Neural cell (in vitro differentiated cells): ENCODE results near the gene LDB2. TPM values are rescaled to one million over a fixed set of nuclear protein-coding genes. Genes with fewer than 3 reads are reported as not detected.

Experiments
- H2AFZ ChIP-seq: fragments of 200-600, 300-800 bp; sonication (generic), shearing (Covaris generic); 2 replicates; pipeline ENCODE4 v1.6.0; 2014; ENCODE audit warnings: low read depth, mild to moderate bottlenecking, antibody characterized with exemption, low read length, moderate library complexity
- H3F3A ChIP-seq: fragments of 200-600 bp; shearing (Covaris generic); 2 replicates; pipeline ENCODE4 v1.6.1; 2016; ENCODE audit warnings: mild to moderate bottlenecking, moderate library complexity, mixed read lengths, antibody characterized with exemption, low read length; ENCODE audit not compliant: insufficient read depth, poor library complexity, severe bottlenecking
- H3K27ac ChIP-seq: fragments of 200-600, 300-800 bp; sonication (generic), shearing (Covaris generic); 2 replicates; pipeline ENCODE4 v1.5.1; 2014; ENCODE audit warnings: mild to moderate bottlenecking, low read length, moderate library complexity
- H3K27me3 ChIP-seq: fragments of 300-800, 200-600 bp; sonication (generic), shearing (Covaris generic); 2 replicates; pipeline ENCODE4 v1.6.0; 2014; ENCODE audit warnings: mild to moderate bottlenecking, low read depth, low read length, moderate library complexity; ENCODE audit not compliant: insufficient read depth
- H3K36me3 ChIP-seq: fragments of 300-800, 200-600 bp; sonication (generic), shearing (Covaris generic); 2 replicates; pipeline ENCODE4 v1.5.1; 2014; ENCODE audit warnings: mild to moderate bottlenecking, antibody characterized with exemption, low read length, moderate library complexity; ENCODE audit not compliant: insufficient read depth
- H3K4me2 ChIP-seq: fragments of 300-800, 200-600 bp; sonication (generic), shearing (Covaris generic); 2 replicates; pipeline ENCODE4 v1.6.0; 2014; ENCODE audit warnings: mild to moderate bottlenecking, low read length
- H3K4me3 ChIP-seq: fragments of 300-800, 200-600 bp; sonication (generic), shearing (Covaris generic); 2 replicates; pipeline ENCODE4 v1.5.1; 2014; ENCODE audit warnings: mild to moderate bottlenecking, low read length, moderate library complexity
- H3K79me2 ChIP-seq: fragments of 200-600 bp; shearing (Covaris generic); replicated peaks from 2 replicates; pipeline ENCODE4 v1.6.0; 2014; ENCODE audit warnings: mild to moderate bottlenecking, low read length, moderate library complexity; ENCODE audit not compliant: insufficient read depth
- H3K9ac ChIP-seq: fragments of 300-800, 200-600 bp; sonication (generic), shearing (Covaris generic); 2 replicates; pipeline ENCODE4 v1.6.1; 2016; ENCODE audit warnings: mild to moderate bottlenecking, low read length, mixed read lengths
- H3K9me2 ChIP-seq: fragments of 200-600 bp; shearing (Covaris generic); 2 replicates; pipeline ENCODE4 v1.6.1; 2016; ENCODE audit warnings: mild to moderate bottlenecking, low read length, mixed read lengths; ENCODE audit not compliant: insufficient read depth
- H3K9me3 ChIP-seq: fragments of 200-600, 300-800 bp; sonication (generic), shearing (Covaris generic); 2 replicates; pipeline ENCODE4 v1.6.1; 2016; ENCODE audit warnings: mild to moderate bottlenecking, mixed run types, low read length, moderate library complexity, mixed read lengths
- H4K20me1 ChIP-seq: fragments of 200-600 bp; shearing (Covaris generic); 2 replicates; pipeline ENCODE4 v1.6.1; 2016; ENCODE audit warnings: mild to moderate bottlenecking, mixed run types; ENCODE audit not compliant: insufficient read depth
- CTCF ChIP-seq: fragments of 450-650 bp; IDR thresholded peaks from 2 replicates; pipeline ENCODE4 v1.5.1; 2014; ENCODE audit warnings: antibody characterized with exemption, mild to moderate bottlenecking, moderate library complexity; ENCODE audit not compliant: poor library complexity, severe bottlenecking
- EP300 ChIP-seq: fragments of 450-650 bp; conservative IDR thresholded peaks from 2 replicates; pipeline ENCODE4 v1.6.1; 2014; ENCODE audit warnings: antibody characterized with exemption, mild to moderate bottlenecking, moderate library complexity; ENCODE audit not compliant: poor library complexity, severe bottlenecking
- EZH2 ChIP-seq: fragments of 200-600, 300-800 bp; shearing (Covaris generic), sonication (generic); IDR thresholded peaks from 2 replicates; pipeline ENCODE4 v1.6.1; 2014; ENCODE audit warnings: antibody characterized with exemption, low read length, borderline replicate concordance, mild to moderate bottlenecking; ENCODE audit not compliant: insufficient read depth, poor library complexity, severe bottlenecking
- MXI1 ChIP-seq: fragments of 450-650 bp; conservative IDR thresholded peaks from 2 replicates; pipeline ENCODE4 v1.6.1; 2014; ENCODE audit warnings: antibody characterized with exemption, mild to moderate bottlenecking; ENCODE audit not compliant: poor library complexity, severe bottlenecking
- POLR2AphosphoS5 ChIP-seq: IDR thresholded peaks from 2 replicates; pipeline ENCODE4 v1.6.1; 2012
- RAD21 ChIP-seq: fragments of 450-650 bp; conservative IDR thresholded peaks from 2 replicates; pipeline ENCODE4 v1.6.1; 2014; ENCODE audit warnings: antibody characterized with exemption, mild to moderate bottlenecking, moderate library complexity
- REST ChIP-seq: IDR thresholded peaks from 2 replicates; pipeline ENCODE4 v1.6.1; 2012; ENCODE audit warnings: borderline replicate concordance
- SMC3 ChIP-seq: fragments of 450-650 bp; conservative IDR thresholded peaks from 2 replicates; pipeline ENCODE4 v1.6.1; 2014; ENCODE audit warnings: antibody characterized with exemption, mild to moderate bottlenecking, moderate library complexity; ENCODE audit not compliant: poor library complexity
- TAF1 ChIP-seq: IDR thresholded peaks from 2 replicates; pipeline ENCODE4 v1.6.1; 2012; ENCODE audit warnings: low read depth
- polyA plus RNA-seq: library from polyadenylated mRNA; depleted of rRNA; stranded (reverse); fragments of >200 nt; gene quantifications from 2 replicates; pipeline ENCODE4 v1.2.3, GENCODE V29; 2014

Gene LDB2
- polyA plus RNA-seq, 1 donor from 2014 or later: 58.9 TPM

GRCh38 chr4:16505726-16506125, 392.7 kb downstream of the LDB2 start:
- Histone ChIP-seq H3K27me3 (no peaks in the 10 kb centered on the region), H3K36me3 (no peaks in the 10 kb centered on the region), H3F3A (no peaks in the 10 kb centered on the region), H2AFZ (no peak overlapping the region), H3K9me3 (no peaks in the 10 kb centered on the region), H3K79me2 (no peaks in the 10 kb centered on the region), H3K9ac (no peak overlapping the region), H3K4me3 (no peak overlapping the region), H3K27ac (no peak overlapping the region), H3K9me2 (no peaks in the 10 kb centered on the region), H4K20me1 (no peaks in the 10 kb centered on the region), H3K4me2 (no peak overlapping the region)
- TF ChIP-seq CTCF: no peak
- no peak for TF ChIP-seq POLR2AphosphoS5
- TF ChIP-seq EZH2: no peak
- no peak for TF ChIP-seq TAF1
- TF ChIP-seq RAD21: no peak
- no peak for TF ChIP-seq EP300
- no peak for TF ChIP-seq REST

GRCh38 chr4:16505267-16505666, 393.2 kb downstream of the LDB2 start:
- Histone ChIP-seq H3K27ac (no peak overlapping the region), H3K9me3 (no peaks in the 10 kb centered on the region), H3K4me3 (no peak overlapping the region), H3K9me2 (no peaks in the 10 kb centered on the region), H3K36me3 (no peaks in the 10 kb centered on the region), H3K79me2 (no peaks in the 10 kb centered on the region), H4K20me1 (no peaks in the 10 kb centered on the region), H3K9ac (no peak overlapping the region), H3K4me2 (no peak overlapping the region), H3F3A (no peaks in the 10 kb centered on the region), H3K27me3 (no peaks in the 10 kb centered on the region), H2AFZ (no peak overlapping the region)
- no peak for TF ChIP-seq RAD21
- TF ChIP-seq REST: no peak
- no peak for TF ChIP-seq MXI1
- TF ChIP-seq CTCF: no peak
- TF ChIP-seq POLR2AphosphoS5: no peak
- no peak for TF ChIP-seq TAF1
- TF ChIP-seq SMC3: no peak
- TF ChIP-seq EP300: no peak
- no peak for TF ChIP-seq EZH2
